ENCODE results near the gene TBC1D21.

DNA sequence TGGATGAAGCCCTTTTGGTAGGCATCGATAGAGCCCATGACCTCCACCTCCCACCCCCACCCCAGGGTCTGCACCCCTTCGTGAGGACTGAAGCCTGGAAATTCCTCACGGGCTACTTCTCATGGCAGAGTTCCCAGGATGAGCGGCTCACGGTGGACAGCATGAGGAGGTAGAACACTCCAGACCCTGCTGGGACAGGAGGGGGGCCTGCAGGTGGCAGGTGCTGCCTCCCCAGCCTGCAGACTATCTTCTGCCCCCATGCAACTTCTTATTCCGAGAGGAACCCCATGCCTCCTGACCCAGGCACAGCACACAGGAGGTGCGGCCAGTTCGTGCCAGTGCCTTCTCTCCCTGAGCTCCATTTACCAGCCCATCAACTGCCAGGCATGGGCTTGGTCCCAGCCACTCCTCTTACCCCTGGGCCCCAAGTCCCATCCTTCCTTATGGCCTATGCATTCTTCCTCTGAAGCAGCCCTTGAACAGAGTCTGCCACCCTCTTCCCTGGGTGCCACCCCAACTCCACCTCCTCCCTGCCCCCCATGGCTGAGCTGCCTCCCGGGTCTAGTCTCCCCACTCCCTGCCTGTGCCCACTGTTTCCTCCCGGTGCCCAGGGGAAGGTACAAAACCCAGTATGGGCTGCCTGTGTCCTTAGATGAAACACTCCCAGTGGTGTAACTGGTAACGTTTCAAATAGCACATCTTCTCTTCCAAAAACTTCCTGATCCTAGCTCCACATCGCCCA is 8.4 kb downstream of the TBC1D21 start:
- TF ChIP-seq, protein P1, sequence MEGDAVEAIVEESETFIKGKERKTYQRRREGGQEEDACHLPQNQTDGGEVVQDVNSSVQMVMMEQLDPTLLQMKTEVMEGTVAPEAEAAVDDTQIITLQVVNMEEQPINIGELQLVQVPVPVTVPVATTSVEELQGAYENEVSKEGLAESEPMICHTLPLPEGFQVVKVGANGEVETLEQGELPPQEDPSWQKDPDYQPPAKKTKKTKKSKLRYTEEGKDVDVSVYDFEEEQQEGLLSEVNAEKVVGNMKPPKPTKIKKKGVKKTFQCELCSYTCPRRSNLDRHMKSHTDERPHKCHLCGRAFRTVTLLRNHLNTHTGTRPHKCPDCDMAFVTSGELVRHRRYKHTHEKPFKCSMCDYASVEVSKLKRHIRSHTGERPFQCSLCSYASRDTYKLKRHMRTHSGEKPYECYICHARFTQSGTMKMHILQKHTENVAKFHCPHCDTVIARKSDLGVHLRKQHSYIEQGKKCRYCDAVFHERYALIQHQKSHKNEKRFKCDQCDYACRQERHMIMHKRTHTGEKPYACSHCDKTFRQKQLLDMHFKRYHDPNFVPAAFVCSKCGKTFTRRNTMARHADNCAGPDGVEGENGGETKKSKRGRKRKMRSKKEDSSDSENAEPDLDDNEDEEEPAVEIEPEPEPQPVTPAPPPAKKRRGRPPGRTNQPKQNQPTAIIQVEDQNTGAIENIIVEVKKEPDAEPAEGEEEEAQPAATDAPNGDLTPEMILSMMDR (conservative IDR thresholded peaks at IDR 0.05), result no peak
- TF ChIP-seq EZH2 (IDR thresholded peaks at IDR 0.05; ENCODE audit: low read depth), result no peak

Measured in PC-9 (cell line).